Naive thymus-derived CD4-positive, alpha-beta T cell (primary cell): ENCODE results near the gene HOXB5. TPM values are rescaled to one million over a fixed set of nuclear protein-coding genes. Genes with fewer than 3 reads are reported as not detected.
A peak's percentile ranks its signal among the peaks of the same experiment; 100 is the strongest.

ENCODE experiments used
- ATAC-seq: fragments of 150-1000 bp; cut with Tn5 transposase; 2 replicates; pipeline ENCODE4 v1.10.0; 2021; ENCODE audit warnings: mild to moderate bottlenecking, moderate library complexity
- CTCF ChIA-PET: fragments of 350-600 bp; sonication (Branson Sonifier 250); formaldehyde crosslinking; loops from one replicate; lab custom pipeline; 2021; ENCODE audit warnings: antibody characterized with exemption; lab: Charles Lee
- POLR2A ChIA-PET: fragments of 350-600 bp; sonication (Branson Sonifier 250); formaldehyde crosslinking; loops from one replicate; lab custom pipeline; 2021; ENCODE audit warnings: antibody characterized with exemption, inconsistent platforms; lab: Charles Lee
- DNase-seq, 9 donors: peaks; one replicate each; pipeline versions ENCODE4 v3.0.0 to v3.0.0-alpha.2; 2020 to 2022; ENCODE audit warnings: mixed read lengths in 1 of 9
- H3K27ac ChIP-seq: one replicate; pipeline ENCODE4 v1.7.0; 2013; ENCODE audit warnings: mild to moderate bottlenecking, low read depth, low read length, moderate library complexity
- H3K27me3 ChIP-seq, 2 donors: one replicate each; pipeline ENCODE4 v1.7.0; 2013; ENCODE audit warnings: low read length in 2 of 2, mild to moderate bottlenecking in 2 of 2, moderate library complexity in 2 of 2; ENCODE audit not compliant: control insufficient read depth in 2 of 2, insufficient read depth in 2 of 2
- H3K36me3 ChIP-seq, 3 experiments: 1 replicate in 2 of 3; 2 replicates in 1 of 3; pipeline ENCODE4 v1.7.0; 2013; ENCODE audit warnings: low read length in 3 of 3, mild to moderate bottlenecking in 3 of 3, moderate library complexity in 1 of 3; ENCODE audit not compliant: insufficient read depth in 3 of 3, control insufficient read depth in 2 of 3
- H3K4me1 ChIP-seq, 2 donors: one replicate each; pipeline ENCODE4 v1.7.0; 2013; ENCODE audit warnings: low read length in 2 of 2, mild to moderate bottlenecking in 2 of 2, moderate library complexity in 1 of 2; ENCODE audit not compliant: control insufficient read depth in 2 of 2, insufficient read depth in 2 of 2
- H3K4me3 ChIP-seq: 2 replicates; pipeline ENCODE4 v1.7.0; 2013; ENCODE audit warnings: mild to moderate bottlenecking, low read length
- H3K9me3 ChIP-seq, 3 experiments: 1 replicate in 2 of 3; 2 replicates in 1 of 3; pipeline ENCODE4 v1.7.0; 2013; ENCODE audit warnings: low read length in 3 of 3; ENCODE audit not compliant: control insufficient read depth in 2 of 3
- H3K27ac Mint-ChIP-seq, 9 donors: one replicate each; pipeline ENCODE4 v1.8.0; 2020 to 2022; ENCODE audit warnings: mixed read lengths in 9 of 9, mild to moderate bottlenecking in 8 of 9, moderate library complexity in 5 of 9, inconsistent platforms in 2 of 9
- H3K27me3 Mint-ChIP-seq, 5 donors: one replicate each; pipeline ENCODE4 v1.8.0; 2021 to 2022; ENCODE audit warnings: mixed read lengths in 5 of 5, mild to moderate bottlenecking in 1 of 5
- H3K36me3 Mint-ChIP-seq, 5 donors: one replicate each; pipeline ENCODE4 v1.8.0; 2020 to 2022; ENCODE audit warnings: mixed read lengths in 5 of 5, mild to moderate bottlenecking in 3 of 5, inconsistent platforms in 1 of 5
- H3K4me1 Mint-ChIP-seq, 7 donors: one replicate each; pipeline ENCODE4 v1.8.0; 2020 to 2022; ENCODE audit warnings: mixed read lengths in 7 of 7, mild to moderate bottlenecking in 3 of 7, inconsistent platforms in 1 of 7
- H3K4me3 Mint-ChIP-seq, 10 donors: one replicate each; pipeline ENCODE4 v1.8.0; 2020 to 2022; ENCODE audit warnings: mild to moderate bottlenecking in 10 of 10, mixed read lengths in 10 of 10, moderate library complexity in 6 of 10, inconsistent platforms in 2 of 10
- H3K9me3 Mint-ChIP-seq, 11 donors: one replicate each; pipeline ENCODE4 v1.8.0; 2020 to 2022; ENCODE audit warnings: mixed read lengths in 11 of 11, mild to moderate bottlenecking in 4 of 11, inconsistent platforms in 1 of 11, moderate library complexity in 1 of 11
- intact Hi-C, 2 donors: fragments of 100-400 bp; cut with micrococcal nuclease; formaldehyde crosslinking; loops; one replicate each; pipeline ENCODE4 v1.15.1; 2023
- polyA plus RNA-seq, 2 donors: library from polyadenylated mRNA; unstranded; fragments of 300-500 nt; fragmentation: Illumina TruSeq; gene quantifications; one replicate each; pipeline ENCODE4 v1.2.3, GENCODE V29; 2021
- total RNA-seq, 6 experiments: library from RNA in 5 of 6; stranded (reverse) in 5 of 6; gene quantifications; 1 replicate in 5 of 6; 2 replicates in 1 of 6; pipeline ENCODE4 v1.2.3 and lab custom pipeline; 2021 to 2026

Gene HOXB5
- total and polyA plus RNA-seq, 7 experiments from 2014 or later = not detected

- peaks cover 26 to 41% of the 10 kb centered on the region in 2 donors for H3K27me3 ChIP-seq
- H3K36me3 Mint-ChIP-seq = peaks cover 0 to 4% (median 0%) of the 10 kb centered on the region in 5 donors
- H3K27ac ChIP-seq = no peak overlapping the region
- DNase-seq (no peak), ATAC-seq (no peak)
- H3K4me3 Mint-ChIP-seq = peak overlapping the region in 2 of 10 donors; percentile 59 to 71
- no peaks in the 10 kb centered on the region for H3K36me3 ChIP-seq
- H3K4me1 Mint-ChIP-seq = peaks cover 6 to 16% (median 14%) of the 10 kb centered on the region in 7 donors
- no peak overlapping the region for H3K27ac Mint-ChIP-seq
- peaks cover 0 to 6% (median 0%) of the 10 kb centered on the region in 11 donors for H3K9me3 Mint-ChIP-seq
- H3K4me3 ChIP-seq = no peak overlapping the region
- ChIA-PET POLR2A (no interaction called here), CTCF (no interaction called here)
- H3K4me1 ChIP-seq = peaks cover 0 to 6% of the 10 kb centered on the region in 2 donors
- intact Hi-C loops = no loop called here
- H3K27me3 Mint-ChIP-seq = peaks cover 78 to 98% (median 89%) of the 10 kb centered on the region in 5 donors
- no peaks in the 10 kb centered on the region for H3K9me3 ChIP-seq
Measured at GRCh38 chr17:48633266-48633677, 39.7 kb upstream of the HOXB5 start.

GRCh38 chr17:48632579-48633265 is 39.1 kb upstream of the HOXB5 start:
- Mint-ChIP-seq H3K27me3 (peaks cover 78 to 98% (median 89%) of the 10 kb centered on the region in 5 donors), H3K9me3 (peaks cover 0 to 6% (median 0%) of the 10 kb centered on the region in 11 donors), H3K36me3 (peaks cover 0 to 4% (median 0%) of the 10 kb centered on the region in 5 donors), H3K27ac (no peak overlapping the region), H3K4me3 (peak overlapping the region; percentile 17 to 68 (median 52)), H3K4me1 (peaks cover 6 to 16% (median 14%) of the 10 kb centered on the region in 7 donors)
- ATAC-seq = no peak
- H3K4me1 ChIP-seq = peaks cover 0 to 6% of the 10 kb centered on the region in 2 donors
- H3K27me3 ChIP-seq = peaks cover 31 to 46% of the 10 kb centered on the region in 2 donors
- no peaks in the 10 kb centered on the region for H3K36me3 ChIP-seq
- H3K4me3 ChIP-seq = no peak overlapping the region
- ChIA-PET POLR2A (interaction anchor here (0.7 to 0.8 kb wide), 2 partner anchors 9 to 13 kb away, joined by 3 read pairs; no protein-coding TSS in a partner anchor), CTCF (no interaction called here)
- DNase-seq = no peak
- intact Hi-C loops = no loop called here
- no peaks in the 10 kb centered on the region for H3K9me3 ChIP-seq
- H3K27ac ChIP-seq = no peak overlapping the region

- Histone ChIP-seq H3K27ac (no peak overlapping the region), H3K4me3 (no peak overlapping the region), H3K27me3 (peaks cover 39 to 47% of the 10 kb centered on the region in 2 donors), H3K9me3 (no peaks in the 10 kb centered on the region), H3K4me1 (peaks cover 0 to 7% of the 10 kb centered on the region in 2 donors), H3K36me3 (no peaks in the 10 kb centered on the region)
- Mint-ChIP-seq H3K4me1 (peaks cover 5 to 18% (median 14%) of the 10 kb centered on the region in 7 donors), H3K27ac (no peak overlapping the region), H3K9me3 (peaks cover 0 to 6% (median 0%) of the 10 kb centered on the region in 11 donors), H3K36me3 (peaks cover 0 to 4% (median 0%) of the 10 kb centered on the region in 5 donors), H3K4me3 (peak overlapping the region in 1 of 10 donors; percentile 59), H3K27me3 (peaks cover 77 to 98% (median 86%) of the 10 kb centered on the region in 5 donors)
- intact Hi-C loops = no loop called here
- ChIA-PET CTCF (no interaction called here), POLR2A (interaction anchor here (0.7 to 0.8 kb wide), 2 partner anchors 8 to 14 kb away, joined by 3 read pairs; no protein-coding TSS in a partner anchor)
- ATAC-seq (no peak), DNase-seq (no peak)
Measured at GRCh38 chr17:48631693-48632578, 38.4 kb upstream of the HOXB5 start.

- ATAC-seq = no peak
Measured at GRCh38 chr17:48630925-48631692, 37.5 kb upstream of the HOXB5 start.

GRCh38 chr17:48630009-48630924 is 36.7 kb upstream of the HOXB5 start:
- intact Hi-C loops = no loop called here
- H3K9me3 Mint-ChIP-seq = peaks cover 0 to 3% (median 0%) of the 10 kb centered on the region in 11 donors
- H3K4me3 ChIP-seq = no peak overlapping the region
- POLR2A ChIA-PET = no interaction called here
- CTCF ChIA-PET = no interaction called here
- DNase-seq (no peak), ATAC-seq (no peak)
- peaks cover 13 to 26% (median 20%) of the 10 kb centered on the region in 7 donors for H3K4me1 Mint-ChIP-seq
- H3K36me3 Mint-ChIP-seq = peaks cover 0 to 4% (median 1%) of the 10 kb centered on the region in 5 donors
- no peak overlapping the region for H3K27ac Mint-ChIP-seq
- no peaks in the 10 kb centered on the region for H3K9me3 ChIP-seq
- H3K27me3 Mint-ChIP-seq = peaks cover 78 to 95% (median 83%) of the 10 kb centered on the region in 5 donors
- peaks cover 7 to 15% of the 10 kb centered on the region in 2 donors for H3K4me1 ChIP-seq
- H3K4me3 Mint-ChIP-seq = no peak overlapping the region
- peaks cover 40 to 41% of the 10 kb centered on the region in 2 donors for H3K27me3 ChIP-seq
- H3K36me3 ChIP-seq = no peaks in the 10 kb centered on the region
- no peak overlapping the region for H3K27ac ChIP-seq

More at GRCh38 chr17:48630925-48631692, 37.5 kb upstream of the HOXB5 start:
- Mint-ChIP-seq H3K27ac (no peak overlapping the region), H3K27me3 (peaks cover 77 to 97% (median 86%) of the 10 kb centered on the region in 5 donors), H3K4me1 (peaks cover 6 to 21% (median 16%) of the 10 kb centered on the region in 7 donors), H3K36me3 (peaks cover 0 to 4% (median 1%) of the 10 kb centered on the region in 5 donors), H3K4me3 (no peak overlapping the region), H3K9me3 (peaks cover 0 to 4% (median 0%) of the 10 kb centered on the region in 11 donors)
- intact Hi-C loops = no loop called here
- DNase-seq = no peak
- Histone ChIP-seq H3K4me3 (no peak overlapping the region), H3K36me3 (no peaks in the 10 kb centered on the region), H3K4me1 (peaks cover 0 to 10% of the 10 kb centered on the region in 2 donors), H3K27me3 (peaks cover 38 to 42% of the 10 kb centered on the region in 2 donors), H3K27ac (no peak overlapping the region), H3K9me3 (no peaks in the 10 kb centered on the region)
- ChIA-PET POLR2A (no interaction called here), CTCF (no interaction called here)
